GM18511 (cell line): Measurements from ENCODE around the gene CFAP57.

ENCODE experiments used
- ATAC-seq: cut with Tn5 transposase; IDR thresholded peaks from one replicate; pipeline ENCODE4 v1.9.1; 2021; ENCODE audit warnings: mild to moderate bottlenecking, moderate library complexity; ENCODE audit not compliant: unreplicated experiment

Gene CFAP57

DNA sequence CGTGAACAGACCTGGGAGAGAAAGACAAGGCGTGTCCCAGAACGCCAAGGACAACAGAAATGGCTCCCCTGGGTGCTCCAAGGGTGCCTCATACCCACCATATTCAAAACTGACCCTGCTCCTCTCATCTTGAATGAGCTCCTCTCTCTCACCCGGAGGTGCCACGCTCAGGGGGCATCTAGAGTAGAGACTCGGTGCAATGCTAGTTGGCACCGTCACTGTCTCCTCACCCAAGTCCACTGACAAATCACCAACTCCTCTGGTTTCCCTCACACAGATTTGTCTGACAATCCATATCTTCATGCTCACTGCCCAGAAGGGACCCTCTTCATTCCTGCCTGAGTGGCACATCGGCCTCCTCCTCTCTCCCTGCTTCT is 102.7 kb downstream of the CFAP57 start:
- no peak for ATAC-seq

DNA sequence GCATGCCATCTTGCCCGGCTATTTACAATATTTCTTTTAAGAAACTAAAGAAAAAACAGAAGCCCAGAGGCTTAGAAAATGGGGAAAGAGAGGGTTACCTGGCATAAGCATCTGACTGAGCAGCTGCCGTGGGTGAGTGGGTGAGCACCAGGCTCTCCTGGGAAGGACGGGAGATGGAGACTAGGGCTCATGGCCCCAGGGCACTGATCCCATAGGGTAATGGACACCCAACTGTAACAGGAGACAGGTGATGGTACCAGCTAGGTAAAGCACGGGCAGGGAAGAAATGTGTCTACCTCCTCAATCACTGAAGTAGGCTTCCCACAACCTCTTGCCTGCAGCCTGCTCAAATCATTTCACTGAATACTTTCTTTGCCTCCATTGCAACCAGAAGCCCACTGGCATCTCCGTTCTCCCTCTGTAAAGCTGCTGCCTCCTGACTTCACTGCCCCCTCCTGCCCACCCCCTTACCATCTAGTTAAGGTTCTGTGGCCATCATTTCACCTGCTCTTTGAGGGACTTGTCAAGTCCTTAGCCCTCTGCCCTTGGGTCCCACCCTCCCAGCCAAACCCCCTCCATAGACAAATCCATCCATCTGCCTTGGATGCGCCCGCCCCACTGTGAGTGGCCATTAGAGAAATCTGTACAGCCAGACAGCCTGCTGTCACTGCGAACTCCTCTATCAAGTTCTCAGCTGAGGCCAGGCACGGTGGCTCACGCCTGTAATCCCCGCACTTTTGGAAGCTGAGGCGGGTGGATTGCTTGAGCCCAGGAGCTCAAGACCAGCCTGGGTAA is 103.9 kb downstream of the CFAP57 start:
- no peak for ATAC-seq

DNA sequence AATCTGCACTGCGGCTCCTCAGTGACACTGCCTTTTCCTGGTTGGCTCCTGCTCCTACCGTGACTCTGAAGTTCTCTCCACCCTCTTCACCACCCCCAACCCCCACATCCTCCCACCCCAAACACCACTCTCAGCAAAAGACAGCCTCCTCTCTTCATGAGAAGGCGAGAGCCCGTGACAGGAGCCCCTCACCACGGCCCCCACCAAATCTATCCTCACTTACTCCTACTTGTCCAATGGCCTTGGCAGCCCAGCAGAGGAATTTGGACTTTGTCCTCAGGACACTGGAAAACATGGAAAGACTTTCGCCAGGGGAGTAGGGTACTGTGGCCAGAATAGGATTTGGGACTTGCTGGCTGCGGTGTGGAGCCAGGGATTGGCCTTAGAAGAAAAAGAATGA is 104.5 kb downstream of the CFAP57 start:
- no peak for ATAC-seq

DNA sequence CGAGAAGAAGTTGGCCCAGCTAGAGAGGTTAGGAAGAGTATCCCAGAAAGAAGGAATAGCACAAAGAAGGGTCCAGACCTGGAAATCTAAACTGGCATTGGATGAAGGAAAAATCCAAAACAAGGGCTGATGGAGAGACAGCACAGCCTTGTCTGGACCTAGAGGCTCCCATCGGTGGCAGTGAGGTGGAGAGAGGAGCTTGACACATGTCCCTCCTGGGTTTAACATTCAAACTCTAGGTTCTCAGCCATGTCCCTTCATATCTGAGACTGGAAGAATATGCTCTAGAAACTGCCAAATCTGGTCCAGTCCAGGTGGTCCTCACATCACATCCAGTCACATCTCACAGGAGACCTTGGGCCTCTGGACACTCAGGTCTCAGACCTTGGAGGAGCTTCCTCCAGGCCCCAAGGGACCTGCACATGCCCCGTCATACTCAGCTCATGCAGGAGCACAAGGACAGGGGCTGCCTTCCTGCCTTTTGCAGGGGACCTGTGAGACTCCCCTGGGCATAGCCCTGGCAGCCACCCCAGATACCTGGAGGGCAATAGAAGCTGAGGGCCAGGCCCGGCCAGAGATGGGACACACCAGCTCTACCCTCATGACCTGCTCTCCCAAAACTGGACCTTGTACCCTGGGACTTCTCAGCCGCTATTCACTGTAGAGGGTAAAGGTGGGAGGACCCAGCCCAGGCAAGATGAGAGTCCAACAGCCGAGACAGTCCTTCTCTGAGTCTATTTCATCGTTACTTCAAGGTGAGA is 105.2 kb downstream of the CFAP57 start:
- ATAC-seq = no peak

DNA sequence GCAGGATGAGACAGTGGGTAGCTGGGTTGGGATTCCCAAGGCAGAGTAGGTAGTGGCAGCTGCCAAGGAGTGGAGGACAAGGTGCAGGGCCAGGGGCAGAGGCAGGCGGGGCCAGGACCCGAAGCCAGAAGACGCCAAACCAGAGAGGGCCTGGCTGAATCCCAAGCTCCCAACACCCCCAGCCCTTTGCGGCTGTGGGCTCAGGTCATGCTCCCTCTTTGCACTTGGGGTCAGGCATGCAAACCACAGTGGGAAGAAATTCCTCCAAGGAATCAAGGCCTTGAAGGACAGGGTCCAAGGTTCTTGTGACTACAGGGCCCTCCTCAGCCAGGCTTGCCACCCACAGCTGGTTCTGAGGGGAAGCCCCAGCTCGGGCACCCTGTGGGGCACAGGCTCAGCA is 107.0 kb downstream of the CFAP57 start:
- ATAC-seq = no peak

DNA sequence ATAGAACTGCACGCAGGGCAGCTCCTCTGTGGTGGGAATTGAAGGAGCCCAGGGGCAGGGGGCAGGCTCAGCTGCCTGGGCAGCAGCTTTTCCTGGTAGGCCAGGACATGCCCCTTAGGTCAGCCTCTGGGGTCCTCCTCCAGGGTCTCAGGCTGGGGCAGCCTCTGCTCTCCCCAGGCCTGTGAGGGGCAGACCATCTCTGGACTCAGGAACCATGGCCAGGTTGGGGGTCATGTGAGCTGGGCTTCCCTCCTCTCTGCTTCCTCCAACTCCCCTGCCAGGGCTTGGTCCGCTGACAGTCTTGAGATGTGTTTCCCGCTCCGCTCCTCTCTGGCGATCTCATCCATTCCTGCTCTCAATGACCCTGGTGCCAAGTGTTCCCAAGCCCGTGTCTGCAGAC is 107.5 kb downstream of the CFAP57 start:
- no peak for ATAC-seq

DNA sequence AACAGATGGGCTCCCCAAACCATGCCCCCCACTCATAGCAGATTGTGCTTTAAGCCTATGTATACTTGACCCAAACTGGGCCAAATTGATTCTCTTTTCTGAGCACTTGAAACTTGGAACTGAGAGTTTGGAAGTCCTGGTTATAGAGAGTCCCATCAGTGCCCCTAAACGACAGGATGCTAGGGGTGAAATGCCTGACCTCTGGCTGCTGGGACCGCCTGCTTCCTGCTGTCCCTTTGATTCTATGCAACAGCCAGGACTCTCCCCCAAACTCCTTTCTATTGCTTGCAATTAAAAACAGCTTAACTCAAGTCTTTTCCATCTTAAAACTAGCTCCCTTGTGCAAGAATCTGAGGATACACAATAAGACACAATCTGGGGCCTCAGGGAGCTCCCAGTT is 108.6 kb downstream of the CFAP57 start:
- ATAC-seq = no peak

DNA sequence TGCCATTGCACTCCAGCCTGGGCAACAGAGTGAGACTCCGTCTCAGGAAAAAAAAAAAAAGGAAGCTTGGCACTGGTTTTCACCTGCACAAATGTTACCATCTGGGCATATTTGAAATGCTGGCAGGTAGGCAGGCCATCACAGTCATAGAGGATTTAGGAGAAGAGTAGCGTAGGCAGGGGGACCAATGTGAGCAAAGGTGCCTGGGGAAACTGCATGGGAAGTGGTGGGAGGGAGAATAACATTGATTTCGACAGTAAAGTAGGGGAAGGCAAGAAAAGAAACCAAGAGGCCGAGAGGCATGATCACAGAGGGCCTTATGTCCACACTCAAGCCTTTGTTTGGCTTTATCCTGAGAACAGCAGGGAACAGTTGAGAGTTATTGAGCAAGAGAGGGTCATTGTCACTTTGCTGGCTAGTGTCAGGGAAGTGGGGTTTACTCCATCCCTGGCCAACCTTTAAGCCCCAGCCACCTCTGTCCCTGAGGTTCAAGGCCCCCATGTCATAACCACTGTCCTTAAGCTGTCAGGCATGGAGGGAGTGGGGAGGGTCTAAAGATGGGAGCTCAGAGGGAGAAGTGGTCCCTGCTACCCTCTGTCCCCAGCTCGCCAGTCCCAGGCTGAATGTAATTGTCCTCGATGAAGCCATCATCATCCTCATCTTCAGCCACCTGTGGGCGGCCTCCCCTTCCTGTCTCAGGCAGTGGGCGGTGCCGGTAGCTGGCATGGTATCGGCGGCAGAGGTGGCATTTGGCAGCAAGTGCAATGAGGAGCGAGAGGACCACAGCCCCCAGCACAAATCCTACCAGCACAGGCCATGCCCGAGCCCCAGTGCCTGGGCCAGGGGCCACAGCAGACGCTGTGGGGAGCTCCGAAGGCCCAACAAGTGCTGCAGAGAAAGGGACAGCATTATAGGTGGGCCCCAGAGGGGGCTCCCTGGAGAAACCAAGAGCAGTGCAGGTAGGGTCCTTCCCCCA is 110.4 kb downstream of the CFAP57 start:
- ATAC-seq = no peak

DNA sequence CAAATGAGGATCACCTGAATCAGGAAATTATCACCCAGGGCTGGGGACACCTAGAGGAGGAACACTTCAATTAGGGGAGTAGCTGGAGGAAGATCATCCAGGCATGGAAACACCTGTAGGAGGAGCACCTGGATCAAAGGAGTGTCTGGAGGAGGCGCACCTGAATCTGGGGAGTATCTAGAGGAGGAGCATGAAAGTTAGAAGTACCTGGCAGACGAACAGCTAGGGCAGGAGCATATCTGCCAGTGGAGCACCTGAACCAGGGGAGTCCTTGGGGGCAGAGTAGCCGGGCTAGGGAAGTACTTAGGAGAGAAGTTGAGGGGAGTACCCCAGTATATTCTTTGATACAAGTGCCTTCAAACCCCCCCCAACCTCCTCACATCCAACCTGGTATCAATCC is 111.9 kb downstream of the CFAP57 start:
- ATAC-seq = no peak

DNA sequence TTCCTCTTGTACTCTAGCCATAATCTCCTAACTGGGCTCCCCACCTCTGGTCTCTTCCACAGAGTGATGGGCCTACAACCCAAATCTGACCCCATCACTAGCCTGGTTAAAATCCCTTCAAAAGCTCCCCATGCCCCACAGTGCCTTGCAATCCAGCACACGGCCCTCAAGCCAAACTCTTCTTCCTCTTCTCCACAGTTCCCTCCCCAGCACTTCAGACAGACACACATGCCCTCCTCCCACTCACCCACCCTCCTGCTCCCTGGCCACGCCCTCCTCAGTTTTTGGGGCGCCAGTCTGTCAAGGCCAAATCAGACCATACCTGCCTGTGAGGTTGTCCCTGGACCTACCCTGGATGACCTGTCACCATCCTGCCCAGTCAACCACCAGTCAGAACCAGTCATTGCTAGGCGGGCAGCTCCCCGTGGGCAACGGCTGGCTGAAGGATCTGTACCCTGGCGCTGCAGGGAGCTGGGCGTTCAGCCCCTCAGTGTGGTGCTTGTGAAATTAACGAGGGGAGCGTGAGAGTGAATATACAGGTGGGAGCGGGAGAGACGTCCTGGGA is 112.5 kb downstream of the CFAP57 start:
- no peak for ATAC-seq

DNA sequence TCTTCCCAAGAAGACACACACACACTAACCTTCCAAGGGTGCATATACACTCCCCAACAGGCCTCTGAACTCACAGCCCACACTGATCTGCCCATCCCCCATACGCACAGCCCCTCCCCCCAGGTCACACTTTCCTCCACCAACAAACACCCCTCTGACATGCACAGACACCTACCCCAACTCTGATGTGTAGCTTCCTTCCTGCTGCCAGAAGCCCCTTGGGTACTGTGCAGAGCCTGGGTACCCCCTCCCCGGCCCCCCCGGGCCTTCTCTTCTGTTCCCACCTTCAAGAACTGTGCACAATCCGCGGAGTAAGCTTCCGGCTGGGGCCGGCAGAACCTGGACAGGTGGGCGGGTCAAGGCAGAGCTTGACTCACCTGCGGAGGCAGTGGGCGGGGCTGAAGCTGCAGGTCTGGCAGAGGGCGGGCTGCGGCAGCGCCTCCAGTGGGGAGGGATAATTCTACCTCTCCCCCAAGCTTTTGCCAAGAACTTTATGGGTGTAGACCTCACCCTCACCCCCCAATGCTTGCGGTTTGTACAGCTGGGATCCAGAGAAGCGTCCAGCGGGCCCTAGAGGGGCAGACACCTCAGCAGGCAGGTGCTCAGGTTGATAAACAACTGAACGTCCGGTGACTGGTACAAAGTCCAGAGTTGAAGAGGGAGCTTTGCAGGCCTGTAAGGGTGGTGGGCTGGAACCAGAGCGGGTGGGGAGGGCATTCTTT is 113.3 kb downstream of the CFAP57 start, which contains the start of gene C1orf210:
TSS of gene C1orf210 (minus strand) at position 313 of the 722 bp plus-strand sequence. CDS start 2,311 bp downstream, outside the sequence.
- no peak for ATAC-seq

DNA sequence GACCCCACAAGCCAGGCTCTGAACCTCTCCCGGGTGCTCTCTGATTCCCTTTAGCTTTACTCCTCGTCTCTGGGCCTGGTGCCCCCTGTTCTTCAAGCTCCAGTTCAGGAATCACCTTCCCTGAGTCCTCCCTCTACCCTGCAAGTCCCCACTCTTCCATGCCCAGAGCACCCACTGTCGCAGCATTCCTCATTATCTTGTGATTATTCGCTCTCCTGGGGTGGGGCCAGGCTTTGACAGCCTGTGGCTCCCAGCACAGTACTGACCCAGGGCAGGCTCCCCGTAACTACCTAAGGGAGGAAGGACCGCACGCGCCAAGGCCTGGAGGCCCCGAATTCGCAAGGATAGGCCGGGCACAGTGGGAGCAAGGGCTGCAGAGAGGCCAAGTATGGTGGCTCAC is 114.0 kb downstream of the CFAP57 start:
- ATAC-seq = no peak

DNA sequence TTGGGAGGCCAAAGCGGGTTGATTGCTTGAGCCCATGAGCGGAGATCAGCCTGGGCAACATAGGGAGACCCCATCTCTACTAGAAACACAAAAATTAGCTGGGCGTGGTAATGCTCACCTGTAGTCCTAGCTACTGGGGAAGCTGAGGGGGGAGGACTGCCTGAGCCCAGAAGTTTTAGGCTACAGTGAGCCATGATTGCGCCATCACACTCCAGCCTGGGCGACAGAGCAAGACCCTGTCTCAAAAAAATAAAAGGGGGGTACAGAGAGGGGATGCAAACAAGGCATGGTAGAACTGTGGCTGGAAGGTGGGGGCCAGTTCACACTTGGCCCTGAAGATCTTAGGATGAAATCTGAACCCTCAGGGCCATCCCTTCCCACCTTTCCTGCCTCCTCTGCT is 114.4 kb downstream of the CFAP57 start:
- no peak for ATAC-seq

DNA sequence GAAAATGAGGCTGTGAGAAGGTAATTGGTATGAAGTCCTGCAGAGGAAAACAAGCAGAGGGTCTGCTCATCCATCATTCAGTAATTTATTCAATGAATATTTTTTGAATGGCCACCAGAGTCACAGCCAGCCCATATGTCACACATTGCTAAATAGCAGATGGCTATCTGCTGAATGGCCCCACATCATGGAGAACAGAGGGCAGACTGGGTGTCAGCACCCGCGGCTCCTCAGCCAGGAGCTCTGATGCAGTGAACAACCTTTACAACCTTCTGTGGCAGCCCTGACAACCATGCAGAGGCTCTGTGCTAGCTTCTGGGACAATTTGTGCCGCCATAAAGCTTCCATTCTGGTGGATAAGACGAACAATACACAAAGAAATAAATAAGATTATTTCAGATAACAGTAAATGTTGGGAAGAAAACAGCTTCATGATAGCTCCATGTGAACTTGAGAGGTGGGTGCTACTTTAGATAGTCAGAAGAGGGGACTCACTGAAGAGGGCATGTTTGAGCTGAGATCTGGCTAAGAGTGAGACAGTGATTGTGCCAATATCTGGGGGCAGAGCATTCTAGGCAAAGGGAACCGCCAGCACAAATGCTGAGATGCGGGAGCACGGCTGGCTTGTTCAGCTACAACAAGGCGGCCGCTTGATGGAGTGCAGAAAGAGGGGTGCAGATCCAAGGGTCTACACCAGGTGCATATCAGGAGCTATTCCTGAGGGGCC is 116.1 kb downstream of the CFAP57 start:
- no peak for ATAC-seq

DNA sequence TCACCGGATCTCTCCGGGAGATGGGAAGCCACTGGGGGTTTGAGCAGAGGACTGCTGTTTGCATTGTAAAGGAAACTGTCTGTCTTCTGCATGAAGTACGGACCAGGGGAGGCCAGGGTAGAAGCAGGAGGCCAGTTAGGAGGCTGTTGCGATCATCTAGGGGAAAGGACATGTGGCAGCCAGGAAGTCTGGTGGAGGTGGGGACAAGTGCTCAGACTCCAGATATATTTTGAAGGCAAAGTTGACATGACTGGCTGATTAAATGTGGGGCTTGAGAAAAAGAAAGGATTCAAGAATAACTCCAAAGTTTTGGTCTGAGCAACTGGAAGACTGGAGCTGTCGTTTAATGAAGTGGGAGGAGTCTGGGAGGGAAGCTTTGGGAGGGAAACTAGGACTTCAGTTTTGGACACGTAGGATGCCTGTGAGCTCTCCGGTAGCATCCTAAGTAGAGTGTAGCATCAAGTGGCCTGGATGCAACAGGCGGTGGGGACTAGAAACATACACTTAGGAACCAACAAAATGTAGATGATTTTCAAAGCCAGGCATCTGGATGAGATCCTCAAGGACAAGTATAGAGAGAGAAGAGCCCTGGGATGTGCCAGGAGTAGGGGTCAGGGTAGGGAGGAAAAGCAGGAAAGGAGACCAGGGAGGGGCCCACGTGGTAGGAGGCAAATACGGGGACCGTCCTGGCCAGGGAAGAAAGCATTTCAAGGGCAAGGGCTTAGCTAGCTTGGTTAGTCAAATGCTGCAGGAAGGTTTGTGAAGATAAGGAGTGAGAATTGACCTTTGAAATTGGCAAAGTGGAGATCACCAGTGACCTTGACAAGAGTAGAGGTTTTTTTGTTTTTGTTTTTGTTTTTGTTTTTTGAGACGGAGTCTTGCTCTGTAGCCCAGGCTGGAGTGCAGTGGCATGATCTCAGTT is 116.9 kb downstream of the CFAP57 start:
- ATAC-seq = no peak

DNA sequence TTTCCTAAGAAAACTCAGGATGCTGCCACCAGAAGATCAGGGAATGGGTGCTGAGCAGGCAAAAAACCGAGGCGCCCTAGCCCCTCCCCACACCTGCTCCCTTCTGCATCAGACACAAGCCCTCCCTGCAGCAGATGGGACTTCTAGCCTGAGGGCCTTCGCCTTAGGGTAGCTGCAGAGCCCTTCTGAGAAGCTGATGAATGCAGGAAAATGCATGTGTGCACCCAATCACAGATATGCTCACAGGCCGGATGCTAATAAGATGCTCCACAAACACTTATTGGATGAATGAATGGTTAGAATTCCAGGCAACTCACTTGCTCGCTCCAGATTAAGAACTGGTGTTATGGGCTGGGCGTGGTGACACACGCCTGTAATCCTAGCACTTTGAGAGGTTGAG is 120.1 kb downstream of the CFAP57 start:
- no peak for ATAC-seq

DNA sequence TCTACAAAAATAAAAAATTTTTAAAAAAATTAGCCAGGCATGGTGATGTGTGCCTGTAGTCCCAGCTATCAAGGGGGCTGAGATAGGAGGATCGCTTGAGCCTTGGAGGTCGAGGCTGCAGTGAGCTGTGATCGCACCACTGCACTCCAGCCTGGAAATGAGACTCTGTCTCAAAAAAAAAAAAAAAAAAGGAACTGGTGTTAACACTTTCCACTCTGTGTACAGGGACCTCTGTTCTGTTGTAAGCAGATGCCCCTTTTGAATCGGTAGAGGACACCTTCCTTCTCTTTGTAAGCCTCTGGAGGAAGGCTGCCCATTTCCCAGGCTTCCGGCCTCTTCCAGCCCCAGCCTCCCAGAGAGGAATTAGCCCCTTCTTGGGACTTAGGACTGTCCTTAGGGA is 120.5 kb downstream of the CFAP57 start:
- no peak for ATAC-seq

DNA sequence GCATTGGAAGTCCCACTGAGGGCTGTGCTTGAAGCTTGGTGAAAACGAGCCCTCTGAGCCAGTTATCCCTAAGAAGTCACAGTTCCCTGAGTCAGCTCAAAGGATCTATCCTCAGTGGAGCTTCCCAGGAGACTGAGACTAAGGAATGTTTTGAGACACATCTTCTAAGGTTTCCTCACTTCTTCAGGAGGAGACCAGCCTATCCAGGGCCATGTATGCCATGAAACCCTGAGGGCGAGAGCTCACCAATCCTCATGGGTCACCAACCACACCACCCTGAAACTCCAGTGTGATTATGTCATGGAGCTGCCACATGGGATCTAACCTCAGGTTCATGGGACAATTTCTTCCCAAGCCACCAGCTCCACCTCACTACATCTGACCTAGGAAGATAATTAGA is 121.0 kb downstream of the CFAP57 start:
- ATAC-seq = no peak
